Bronchial epithelial cell (primary cell): ENCODE measurements around the gene UPK3A. TPM values are rescaled to one million over a fixed set of nuclear protein-coding genes. Genes with fewer than 3 reads are reported as not detected.

Experiments
- DNase-seq: peaks from one replicate; pipeline ENCODE4 v3.0.0-alpha.2; 2010; ENCODE audit warnings: low read depth
- FAIRE-seq: peaks from 2 replicates; lab custom pipeline; 2011; peaks lifted over from hg19 to GRCh38; lab: Jason Lieb, UNC
- H3K27me3 ChIP-seq: 2 replicates; pipeline ENCODE4 v1.5.1; 2011; ENCODE audit warnings: low read length; ENCODE audit not compliant: control insufficient read depth, insufficient read depth
- H3K36me3 ChIP-seq: 2 replicates; pipeline ENCODE4 v1.5.1; 2011; ENCODE audit warnings: low read length; ENCODE audit not compliant: control insufficient read depth, insufficient read depth
- H3K4me3 ChIP-seq: 2 replicates; pipeline ENCODE4 v1.5.1; 2011; ENCODE audit warnings: mild to moderate bottlenecking, low read depth, low read length, control low read depth
- total RNA-seq: library from RNA; depleted of rRNA; stranded (reverse); fragments of >200 nt; gene quantifications from 2 replicates; pipeline ENCODE4 v1.2.1, GENCODE V29; 2014
- TF ChIP-seq, protein P1 (sequence below): IDR thresholded peaks from 2 replicates; pipeline ENCODE4 v1.5.1; 2011; ENCODE audit warnings: mild to moderate bottlenecking, moderate library complexity, low read length, control low read depth, inconsistent platforms; ENCODE audit not compliant: insufficient read depth, severe bottlenecking

UPK3A gene
- total RNA-seq, 1 donor from 2014 or later, result not detected

- DNase-seq (no peak), FAIRE-seq (peak; percentile 88)
- TF ChIP-seq, protein P1, sequence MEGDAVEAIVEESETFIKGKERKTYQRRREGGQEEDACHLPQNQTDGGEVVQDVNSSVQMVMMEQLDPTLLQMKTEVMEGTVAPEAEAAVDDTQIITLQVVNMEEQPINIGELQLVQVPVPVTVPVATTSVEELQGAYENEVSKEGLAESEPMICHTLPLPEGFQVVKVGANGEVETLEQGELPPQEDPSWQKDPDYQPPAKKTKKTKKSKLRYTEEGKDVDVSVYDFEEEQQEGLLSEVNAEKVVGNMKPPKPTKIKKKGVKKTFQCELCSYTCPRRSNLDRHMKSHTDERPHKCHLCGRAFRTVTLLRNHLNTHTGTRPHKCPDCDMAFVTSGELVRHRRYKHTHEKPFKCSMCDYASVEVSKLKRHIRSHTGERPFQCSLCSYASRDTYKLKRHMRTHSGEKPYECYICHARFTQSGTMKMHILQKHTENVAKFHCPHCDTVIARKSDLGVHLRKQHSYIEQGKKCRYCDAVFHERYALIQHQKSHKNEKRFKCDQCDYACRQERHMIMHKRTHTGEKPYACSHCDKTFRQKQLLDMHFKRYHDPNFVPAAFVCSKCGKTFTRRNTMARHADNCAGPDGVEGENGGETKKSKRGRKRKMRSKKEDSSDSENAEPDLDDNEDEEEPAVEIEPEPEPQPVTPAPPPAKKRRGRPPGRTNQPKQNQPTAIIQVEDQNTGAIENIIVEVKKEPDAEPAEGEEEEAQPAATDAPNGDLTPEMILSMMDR, result no peak
- H3K27me3 ChIP-seq, result no peaks in the 10 kb centered on the region
- H3K36me3 ChIP-seq, result no peaks in the 10 kb centered on the region
- no peak overlapping the region for H3K4me3 ChIP-seq
Observed at GRCh38 chr22:45312856-45313255, 28.1 kb downstream of the UPK3A start.

DNA sequence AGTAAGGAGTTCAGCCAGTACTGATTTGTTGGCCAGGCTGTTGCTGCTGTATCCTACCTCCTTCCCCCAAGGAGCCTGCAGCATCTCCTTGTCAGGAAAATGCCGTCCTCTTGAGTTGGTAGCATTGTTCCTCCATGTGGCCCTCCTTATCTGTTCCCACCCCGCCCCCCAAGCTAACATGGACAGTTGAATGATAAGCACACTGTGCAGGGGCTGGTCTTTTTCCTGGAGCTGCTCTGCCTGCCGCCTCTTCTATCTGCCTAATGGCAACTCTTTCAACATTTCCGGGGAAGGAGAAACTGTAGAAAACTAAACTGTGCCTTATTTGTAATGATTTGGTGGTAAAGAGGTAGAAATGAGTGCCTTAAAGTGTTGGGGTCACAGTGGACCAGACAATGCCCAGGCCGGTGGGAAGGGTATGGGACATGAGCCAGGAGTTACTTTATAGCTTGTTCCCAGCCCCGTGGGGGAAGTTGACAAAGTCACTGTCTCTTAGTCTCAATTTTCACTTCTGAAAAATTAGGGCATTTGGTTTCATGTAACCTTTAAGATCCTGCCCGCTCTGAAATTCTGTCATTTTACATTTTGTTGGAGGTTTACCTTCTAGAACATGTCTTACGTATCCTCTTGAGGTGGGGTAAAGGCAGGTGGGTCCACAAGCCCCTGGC is 29.4 kb downstream of the UPK3A start:
- TF ChIP-seq, protein P1, result no peak
- H3K36me3 ChIP-seq, result no peaks in the 10 kb centered on the region
- FAIRE-seq, result no peak
- no peak for DNase-seq
- no peaks in the 10 kb centered on the region for H3K27me3 ChIP-seq
- no peak overlapping the region for H3K4me3 ChIP-seq

DNA sequence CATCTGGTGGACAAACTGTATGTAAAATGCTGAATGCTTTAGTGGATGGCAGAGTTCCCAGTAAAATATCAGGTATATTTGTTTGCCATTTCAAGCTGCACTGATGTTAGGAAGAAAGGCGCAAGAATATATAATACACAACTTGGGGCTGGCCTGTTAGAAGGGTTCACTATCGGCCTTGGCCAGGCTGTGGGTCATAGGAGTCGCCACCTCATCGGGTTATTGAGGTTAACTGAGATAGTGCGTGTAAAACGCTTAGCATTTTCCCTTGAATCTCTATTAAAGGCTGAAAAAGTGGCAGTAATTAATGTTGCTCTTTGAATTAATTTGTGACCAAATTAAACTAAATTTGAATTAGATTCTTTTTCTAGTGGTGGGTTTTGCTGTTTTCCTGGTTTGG is 30.0 kb downstream of the UPK3A start:
- no peaks in the 10 kb centered on the region for H3K36me3 ChIP-seq
- DNase-seq (no peak), FAIRE-seq (no peak)
- no peak overlapping the region for H3K4me3 ChIP-seq
- TF ChIP-seq, protein P1, result no peak
- no peaks in the 10 kb centered on the region for H3K27me3 ChIP-seq

GRCh38 chr22:45316796-45317526 is 32.2 kb downstream of the UPK3A start:
- no peak for DNase-seq
- Histone ChIP-seq H3K4me3 (no peak overlapping the region), H3K36me3 (peaks cover 3% of the 10 kb centered on the region), H3K27me3 (no peaks in the 10 kb centered on the region)
- TF ChIP-seq, protein P1, result no peak
- FAIRE-seq, result no peak

GRCh38 chr22:45317551-45318167 is 32.9 kb downstream of the UPK3A start:
- no peaks in the 10 kb centered on the region for H3K27me3 ChIP-seq
- DNase-seq (peak; percentile 46), FAIRE-seq (no peak)
- peaks cover 6% of the 10 kb centered on the region for H3K36me3 ChIP-seq
- TF ChIP-seq, protein P1, result peak; percentile 51
- H3K4me3 ChIP-seq, result no peak overlapping the region
